Activated CD8-positive, alpha-beta memory T cell treated with anti-CD3 and anti-CD28 coated beads, Interleukin-2, amount 50 U/mL, for 4 hours (primary cell): ENCODE measurements around the gene POLD2.

Experiments
- DNase-seq: peaks from one replicate; pipeline ENCODE4 v3.0.0-alpha.2; 2020

POLD2 gene

DNA sequence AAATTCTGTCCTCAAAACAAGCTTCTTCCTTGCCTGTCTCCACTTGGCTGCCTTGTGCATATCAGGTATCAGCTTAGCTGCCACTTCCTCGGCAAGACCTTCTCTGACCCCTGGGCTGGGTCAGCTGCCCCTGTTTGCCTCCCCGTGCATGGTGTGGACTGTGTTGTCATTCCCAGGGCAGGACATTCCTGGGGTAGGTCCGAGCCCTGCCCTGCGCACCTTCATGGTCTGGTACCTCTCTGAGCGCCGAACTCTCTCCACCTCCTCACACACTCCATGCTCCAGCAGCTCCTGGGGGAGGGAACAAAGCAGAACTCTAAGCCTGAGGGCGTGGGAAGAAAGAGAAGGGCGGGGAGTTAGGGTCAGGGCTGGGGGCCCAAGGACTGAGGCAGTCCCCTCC is 44.8 kb downstream of the POLD2 start:
- no peak for DNase-seq

DNA sequence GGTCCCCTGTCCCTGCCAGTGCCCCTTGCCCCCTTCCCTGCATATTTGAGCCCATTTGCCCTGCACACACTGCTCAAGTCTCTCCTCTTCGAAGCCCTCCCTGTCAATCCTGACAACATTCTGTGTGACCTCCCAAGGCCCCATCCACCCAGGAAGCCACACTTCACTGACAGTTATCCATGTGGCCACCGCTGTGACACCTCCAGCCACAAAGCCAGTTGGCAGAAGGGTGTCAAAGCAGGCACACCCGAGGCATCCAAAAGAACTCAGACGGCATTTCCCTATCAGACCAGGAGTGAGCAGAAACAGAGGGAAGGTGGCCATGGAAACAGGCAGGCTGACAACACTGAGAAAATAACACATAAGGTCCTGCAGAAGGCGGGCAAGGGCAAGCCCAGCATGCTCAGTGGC is 45.7 kb downstream of the POLD2 start:
- DNase-seq = no peak

DNA sequence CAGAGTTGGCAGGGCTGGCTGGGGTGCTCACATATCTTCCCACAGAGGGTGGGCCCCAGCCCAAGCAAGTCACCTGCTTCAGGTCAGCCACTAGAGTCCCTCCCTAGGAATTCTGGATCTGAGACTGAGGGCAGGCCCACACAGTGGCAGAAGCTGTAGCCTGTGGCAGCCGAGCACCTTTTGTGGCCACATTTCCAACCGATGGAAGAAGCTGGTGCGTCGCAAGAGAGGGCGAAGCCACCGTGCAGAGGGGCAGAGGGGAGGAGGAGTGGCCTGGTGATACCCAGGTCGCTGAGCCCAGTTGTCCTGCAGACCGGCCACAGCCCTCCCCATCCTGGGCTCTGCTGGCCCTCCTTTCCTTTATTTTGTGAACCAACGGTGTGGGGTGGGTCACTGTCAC is 46.3 kb downstream of the POLD2 start:
- DNase-seq = no peak

DNA sequence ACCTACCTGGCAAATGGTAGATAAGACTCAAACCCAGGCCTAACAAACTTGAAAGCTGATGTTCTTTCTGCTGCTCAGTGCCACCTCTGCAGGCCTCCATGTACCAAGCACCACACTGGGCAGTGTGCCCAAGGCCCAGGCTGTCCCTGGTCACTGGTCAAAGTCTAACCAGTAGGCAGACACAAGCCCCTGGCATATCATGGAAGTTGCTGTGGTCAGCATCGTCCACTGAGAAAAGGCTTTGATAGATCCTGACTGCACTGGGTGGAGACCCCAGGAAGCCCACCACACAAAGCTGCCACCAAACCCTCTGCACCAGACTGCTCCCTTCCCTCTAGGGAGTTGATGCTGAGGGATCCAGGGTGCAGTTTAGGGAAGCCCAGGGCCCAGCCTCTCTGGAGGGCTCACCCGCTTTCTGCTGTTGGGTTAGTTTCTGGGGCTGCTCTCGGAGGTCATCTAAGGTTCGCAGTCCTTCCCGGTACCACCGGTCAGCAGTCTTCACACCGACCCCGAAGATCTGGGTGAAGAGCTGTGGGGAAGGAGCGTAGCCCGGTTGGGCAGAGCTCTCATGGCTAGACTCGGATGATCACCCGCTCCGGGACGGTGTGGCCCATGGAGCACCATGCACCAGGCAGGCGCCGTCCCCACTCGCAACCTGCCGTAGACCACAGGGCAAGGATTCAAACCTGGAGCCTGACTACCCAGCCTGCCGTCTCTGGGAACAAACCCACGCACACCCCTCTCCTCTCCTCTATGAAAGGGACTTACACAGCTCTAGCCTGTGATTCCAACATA is 47.0 kb downstream of the POLD2 start:
- DNase-seq = no peak

DNA sequence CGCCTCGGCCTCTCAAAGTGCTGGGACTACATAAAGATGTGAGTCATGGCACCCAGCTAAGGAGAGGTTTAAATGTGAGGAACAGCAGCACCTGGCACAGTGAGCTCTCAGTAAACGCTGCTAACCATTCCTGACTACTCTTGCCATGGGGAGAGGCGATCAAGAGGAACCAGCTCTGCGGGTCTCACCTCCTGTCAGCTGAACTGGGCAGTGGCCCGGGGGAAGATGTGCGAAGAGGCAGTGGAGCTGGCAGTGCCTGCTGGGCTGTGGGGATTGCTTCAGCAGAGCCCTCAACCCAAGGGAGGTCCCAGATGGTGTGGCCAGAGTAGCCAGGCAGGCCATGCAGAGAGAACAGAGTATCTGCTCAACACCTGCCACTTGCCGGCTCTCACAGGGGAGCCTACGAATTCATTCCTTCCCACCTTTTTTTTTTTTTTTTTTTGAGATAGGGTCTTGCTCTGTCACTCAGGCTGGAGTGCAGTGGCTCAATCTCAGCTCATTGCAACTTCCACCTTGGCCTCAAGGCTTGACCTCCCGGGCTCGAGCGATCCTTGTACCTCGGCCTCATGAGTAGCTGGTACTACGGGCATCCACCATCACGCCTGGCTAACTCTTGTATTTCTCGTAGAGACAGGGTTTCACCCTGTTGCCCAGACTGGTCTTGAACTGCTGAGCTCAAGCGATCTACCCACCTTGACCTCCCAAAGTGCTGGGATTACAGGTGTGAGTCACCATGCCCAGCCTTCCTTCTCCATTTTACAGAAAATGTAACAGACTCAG is 47.9 kb downstream of the POLD2 start:
- no peak for DNase-seq

GRCh38 chr7:44074349-44074695 is 49.0 kb downstream of the POLD2 start:
- no peak for DNase-seq

- DNase-seq = peak; percentile 70
Observed at GRCh38 chr7:44073664-44074348, 49.5 kb downstream of the POLD2 start.

- DNase-seq = peak; percentile 51
Observed at GRCh38 chr7:44072364-44073231, 50.8 kb downstream of the POLD2 start.

DNA sequence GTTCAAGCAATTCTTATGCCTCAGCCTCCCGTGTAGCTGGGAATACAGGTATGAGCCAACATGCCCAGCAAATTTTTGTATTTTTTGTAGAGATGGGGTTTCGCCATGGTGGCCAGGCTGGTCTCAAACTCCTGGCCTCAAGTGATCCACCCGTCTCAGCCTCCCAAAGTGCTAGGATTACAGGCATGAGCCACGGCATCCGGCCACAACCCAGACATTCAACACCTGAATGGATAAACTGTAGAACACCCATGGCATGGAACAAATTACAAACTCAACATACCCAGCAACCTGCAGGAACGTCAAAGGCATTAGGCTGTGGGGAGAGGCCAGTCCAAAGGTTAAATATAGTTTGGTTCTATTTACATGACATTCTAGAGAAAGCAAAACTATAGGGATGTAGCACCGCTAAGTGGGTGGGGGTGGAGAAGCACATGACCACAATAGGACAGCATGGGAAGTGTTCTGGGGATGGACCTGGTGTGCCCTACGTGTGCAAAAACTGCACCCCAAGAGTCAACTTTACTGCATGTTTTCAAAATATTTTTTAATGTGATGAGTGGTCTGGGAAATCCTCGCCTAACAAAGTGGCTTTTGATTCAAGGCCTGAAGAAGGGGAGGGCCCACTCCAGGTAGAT is 51.5 kb downstream of the POLD2 start:
- no peak for DNase-seq

- DNase-seq = no peak
Observed at GRCh38 chr7:44068054-44068453, 55.3 kb downstream of the POLD2 start.

- DNase-seq = no peak
Observed at GRCh38 chr7:44067064-44067951, 56.0 kb downstream of the POLD2 start.

DNA sequence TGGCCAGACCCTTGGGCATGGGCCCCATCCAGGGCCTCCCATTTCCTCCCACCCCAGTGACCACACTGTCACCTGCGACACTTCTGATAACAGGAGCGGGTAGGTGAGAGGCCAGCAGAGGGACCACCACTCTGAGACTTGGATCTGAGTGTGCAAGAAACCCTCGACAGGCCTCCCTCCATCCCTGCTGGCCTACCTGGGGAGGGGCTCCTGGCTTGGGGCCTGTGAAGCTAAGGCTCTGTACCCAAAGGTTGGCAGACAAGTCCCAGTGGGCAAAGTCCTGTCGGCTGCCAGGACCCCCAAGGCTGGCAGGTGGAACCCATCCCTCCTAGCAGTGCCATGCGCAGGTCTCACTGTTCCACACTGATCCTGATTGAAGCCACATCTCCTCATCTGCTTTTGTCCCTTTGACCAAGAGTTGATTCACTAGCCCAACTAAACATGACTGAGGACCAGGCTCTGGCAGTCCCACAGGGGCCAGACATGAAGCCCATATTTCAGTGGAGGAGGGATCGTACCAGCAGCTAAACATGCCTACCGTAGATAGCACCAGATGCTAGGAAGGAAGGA is 56.8 kb downstream of the POLD2 start:
- DNase-seq = peak; percentile 14

DNA sequence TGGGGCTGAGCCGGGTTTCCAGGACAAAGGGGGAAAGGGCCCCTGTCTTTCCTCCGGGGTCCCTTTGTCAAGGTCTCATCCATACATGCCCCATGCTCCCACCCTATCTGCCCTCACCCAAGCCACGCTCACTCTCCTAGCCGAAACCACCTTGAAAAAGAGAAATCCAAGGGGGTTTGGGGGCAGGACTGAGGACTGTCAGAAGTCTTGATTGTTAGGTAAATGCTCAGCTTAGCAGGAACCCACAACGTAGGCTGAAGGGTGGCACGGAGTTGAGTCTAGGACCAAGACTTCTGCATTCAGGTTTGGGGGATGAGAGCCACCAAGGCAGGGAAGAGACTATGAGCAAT is 57.3 kb downstream of the POLD2 start:
- DNase-seq = no peak

DNA sequence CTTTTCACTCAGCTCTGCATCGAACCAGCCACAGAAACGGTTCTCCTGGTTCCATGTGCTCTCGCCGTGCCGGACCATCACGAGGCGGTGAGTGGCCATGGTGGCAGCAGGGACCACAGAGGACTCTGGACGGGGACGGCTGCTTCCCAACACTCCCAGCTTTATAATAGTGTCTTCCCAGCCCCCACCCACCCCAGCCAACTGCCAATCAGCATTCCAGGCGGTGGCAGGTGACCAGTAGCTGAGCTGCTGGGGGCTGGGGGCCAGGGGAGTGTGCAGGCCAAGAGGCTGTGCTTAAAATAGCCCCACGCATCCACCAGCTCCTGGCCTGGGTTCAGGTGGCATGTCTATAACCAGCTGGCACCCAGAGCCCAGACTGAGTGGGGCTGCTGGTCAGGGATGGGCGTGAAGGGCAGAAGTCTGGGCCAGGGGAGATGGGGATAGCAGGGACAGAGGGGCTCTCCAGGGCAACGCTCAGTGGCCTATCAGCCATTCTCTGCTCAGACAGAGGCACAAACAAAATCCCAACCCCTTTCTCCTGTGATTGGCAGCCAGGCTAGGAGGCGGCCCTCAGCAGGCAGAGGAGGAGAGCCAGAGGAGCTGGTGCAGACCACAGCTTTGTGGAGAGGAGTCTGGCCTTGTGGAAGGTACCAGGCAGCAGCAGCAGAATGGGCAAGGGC is 57.8 kb downstream of the POLD2 start, which contains the start of gene PGAM2:
PGAM2 (minus strand) TSS at position 137 of the 680 bp plus-strand sequence; CDS start at position 99, 38 bp downstream.
- DNase-seq = peak; percentile 19

GRCh38 chr7:44064791-44065430 is 58.4 kb downstream of the POLD2 start:
- DNase-seq = peak; percentile 14
